Astrocyte (in vitro differentiated cells and primary cell): ENCODE results near the gene ATP10A. TPM values are rescaled to one million over a fixed set of nuclear protein-coding genes. Genes with fewer than 3 reads are reported as not detected.

Experiments
- DNase-seq: peaks from one replicate; pipeline ENCODE4 v3.0.0-alpha.2; 2010; ENCODE audit warnings: low read depth
- FAIRE-seq: peaks from 2 replicates; lab custom pipeline; 2011; peaks lifted over from hg19 to GRCh38; lab: Jason Lieb, UNC
- H2AFZ ChIP-seq: 2 replicates; pipeline ENCODE4 v1.6.0; 2012; ENCODE audit warnings: low read depth, low read length, inconsistent platforms
- H3K27ac ChIP-seq: 2 replicates; pipeline ENCODE4 v1.5.1; 2011; ENCODE audit warnings: low read depth, low read length, inconsistent platforms
- H3K27me3 ChIP-seq: 2 replicates; pipeline ENCODE4 v1.6.0; 2011; ENCODE audit warnings: low read length, inconsistent platforms; ENCODE audit not compliant: insufficient read depth
- H3K36me3 ChIP-seq: 2 replicates; pipeline ENCODE4 v1.5.1; 2011; ENCODE audit warnings: low read length, inconsistent platforms; ENCODE audit not compliant: insufficient read depth
- H3K4me1 ChIP-seq: 2 replicates; pipeline ENCODE4 v1.5.1; 2011; ENCODE audit warnings: low read length, inconsistent platforms; ENCODE audit not compliant: insufficient read depth
- H3K4me2 ChIP-seq: 2 replicates; pipeline ENCODE4 v1.6.0; 2012; ENCODE audit warnings: low read length, inconsistent platforms
- H3K4me3 ChIP-seq: 2 replicates; pipeline ENCODE4 v1.5.1; 2011; ENCODE audit warnings: low read depth, mild to moderate bottlenecking, low read length, inconsistent platforms; ENCODE audit not compliant: insufficient read depth
- H3K79me2 ChIP-seq: 2 replicates; pipeline ENCODE4 v1.6.0; 2012; ENCODE audit warnings: mild to moderate bottlenecking, low read length, inconsistent platforms; ENCODE audit not compliant: insufficient read depth
- H3K9ac ChIP-seq: 2 replicates; pipeline ENCODE4 v1.6.0; 2012; ENCODE audit warnings: mild to moderate bottlenecking, low read length, inconsistent platforms
- H3K9me3 ChIP-seq: 2 replicates; pipeline ENCODE4 v1.5.1; 2012; ENCODE audit warnings: low read depth, mild to moderate bottlenecking, low read length, inconsistent platforms; ENCODE audit not compliant: insufficient read depth
- H4K20me1 ChIP-seq: 2 replicates; pipeline ENCODE4 v1.6.0; 2012; ENCODE audit warnings: low read length, inconsistent platforms; ENCODE audit not compliant: insufficient read depth
- H3K27ac Mint-ChIP-seq: one replicate; pipeline ENCODE4 v1.8.0; 2021; ENCODE audit warnings: mild to moderate bottlenecking, mixed read lengths; ENCODE audit not compliant: unreplicated experiment
- H3K27me3 Mint-ChIP-seq: one replicate; pipeline ENCODE4 v1.8.0; 2021; ENCODE audit warnings: low read depth, mixed read lengths; ENCODE audit not compliant: unreplicated experiment
- H3K36me3 Mint-ChIP-seq: one replicate; pipeline ENCODE4 v1.8.0; 2021; ENCODE audit warnings: low read depth, mixed read lengths; ENCODE audit not compliant: unreplicated experiment
- H3K4me1 Mint-ChIP-seq: one replicate; pipeline ENCODE4 v1.8.0; 2021; ENCODE audit warnings: low read depth, mixed read lengths; ENCODE audit not compliant: unreplicated experiment
- H3K4me3 Mint-ChIP-seq: one replicate; pipeline ENCODE4 v1.8.0; 2021; ENCODE audit warnings: mild to moderate bottlenecking, moderate library complexity, mixed read lengths; ENCODE audit not compliant: unreplicated experiment
- H3K9me3 Mint-ChIP-seq: one replicate; pipeline ENCODE4 v1.8.0; 2021; ENCODE audit warnings: mild to moderate bottlenecking, mixed read lengths; ENCODE audit not compliant: unreplicated experiment
- EZH2 ChIP-seq: IDR thresholded peaks from 2 replicates; pipeline ENCODE4 v1.6.1; 2012; ENCODE audit warnings: mild to moderate bottlenecking, low read length, inconsistent platforms; ENCODE audit not compliant: insufficient read depth
- total RNA-seq: library from RNA; stranded (reverse); gene quantifications from 2 replicates; pipeline ENCODE4 v1.2.1, GENCODE V29; 2021
- TF ChIP-seq, protein P1 (sequence below): IDR thresholded peaks from 2 replicates; pipeline ENCODE4 v1.5.1; 2011; ENCODE audit warnings: low read depth, mild to moderate bottlenecking, inconsistent platforms, low read length, moderate library complexity; ENCODE audit not compliant: insufficient read depth

The ATP10A gene
- total RNA-seq, 1 donor from 2014 or later = 21.1 TPM

GRCh38 chr15:25795712-25796111 is 67.4 kb downstream of the ATP10A start:
- no peak for FAIRE-seq
- Mint-ChIP-seq H3K36me3 (peaks cover 9% of the 10 kb centered on the region), H3K4me3 (no peak overlapping the region), H3K27ac (no peak overlapping the region), H3K9me3 (peaks cover 7% of the 10 kb centered on the region), H3K27me3 (no peaks in the 10 kb centered on the region), H3K4me1 (peaks cover 4% of the 10 kb centered on the region)
- Histone ChIP-seq H3K4me3 (no peak overlapping the region), H3K9ac (no peak overlapping the region), H2AFZ (no peak overlapping the region), H3K27me3 (no peaks in the 10 kb centered on the region), H3K9me3 (no peaks in the 10 kb centered on the region), H4K20me1 (peaks cover 13% of the 10 kb centered on the region), H3K79me2 (peaks cover 35% of the 10 kb centered on the region), H3K4me1 (peaks cover 11% of the 10 kb centered on the region), H3K4me2 (no peak overlapping the region), H3K36me3 (no peaks in the 10 kb centered on the region), H3K27ac (no peak overlapping the region)
- DNase-seq = no peak
- TF ChIP-seq, protein P1, sequence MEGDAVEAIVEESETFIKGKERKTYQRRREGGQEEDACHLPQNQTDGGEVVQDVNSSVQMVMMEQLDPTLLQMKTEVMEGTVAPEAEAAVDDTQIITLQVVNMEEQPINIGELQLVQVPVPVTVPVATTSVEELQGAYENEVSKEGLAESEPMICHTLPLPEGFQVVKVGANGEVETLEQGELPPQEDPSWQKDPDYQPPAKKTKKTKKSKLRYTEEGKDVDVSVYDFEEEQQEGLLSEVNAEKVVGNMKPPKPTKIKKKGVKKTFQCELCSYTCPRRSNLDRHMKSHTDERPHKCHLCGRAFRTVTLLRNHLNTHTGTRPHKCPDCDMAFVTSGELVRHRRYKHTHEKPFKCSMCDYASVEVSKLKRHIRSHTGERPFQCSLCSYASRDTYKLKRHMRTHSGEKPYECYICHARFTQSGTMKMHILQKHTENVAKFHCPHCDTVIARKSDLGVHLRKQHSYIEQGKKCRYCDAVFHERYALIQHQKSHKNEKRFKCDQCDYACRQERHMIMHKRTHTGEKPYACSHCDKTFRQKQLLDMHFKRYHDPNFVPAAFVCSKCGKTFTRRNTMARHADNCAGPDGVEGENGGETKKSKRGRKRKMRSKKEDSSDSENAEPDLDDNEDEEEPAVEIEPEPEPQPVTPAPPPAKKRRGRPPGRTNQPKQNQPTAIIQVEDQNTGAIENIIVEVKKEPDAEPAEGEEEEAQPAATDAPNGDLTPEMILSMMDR = no peak
- no peak for TF ChIP-seq EZH2

DNA sequence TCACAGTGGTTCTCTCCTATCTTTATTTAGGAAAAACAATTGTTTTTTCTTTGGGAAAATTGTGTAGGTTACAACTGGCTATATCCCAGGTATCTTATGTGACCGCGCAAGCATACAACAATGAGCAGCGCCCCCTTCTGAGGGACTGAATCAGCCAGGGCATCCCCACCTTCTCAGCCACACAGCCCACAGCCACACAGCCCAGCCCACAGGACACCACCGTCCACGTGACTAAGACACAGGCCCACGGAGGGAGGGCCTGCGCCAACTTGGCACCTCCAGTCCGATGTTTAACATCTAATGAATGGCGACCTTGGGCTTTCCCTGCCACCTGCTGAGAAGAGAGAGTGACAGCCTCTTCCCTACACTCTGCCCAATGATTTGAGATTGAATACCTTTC is 68.1 kb downstream of the ATP10A start:
- no peak for FAIRE-seq
- H3K4me2 ChIP-seq = no peak overlapping the region
- H3K27me3 ChIP-seq = no peaks in the 10 kb centered on the region
- Mint-ChIP-seq H3K36me3 (peaks cover 8% of the 10 kb centered on the region), H3K4me3 (no peak overlapping the region), H3K4me1 (peaks cover 11% of the 10 kb centered on the region), H3K9me3 (peaks cover 7% of the 10 kb centered on the region), H3K27ac (no peak overlapping the region), H3K27me3 (no peaks in the 10 kb centered on the region)
- no peak overlapping the region for H3K4me3 ChIP-seq
- H3K9ac ChIP-seq = no peak overlapping the region
- no peaks in the 10 kb centered on the region for H3K36me3 ChIP-seq
- H3K79me2 ChIP-seq = peaks cover 34% of the 10 kb centered on the region
- peaks cover 13% of the 10 kb centered on the region for H4K20me1 ChIP-seq
- no peak overlapping the region for H3K27ac ChIP-seq
- no peak overlapping the region for H2AFZ ChIP-seq
- TF ChIP-seq EZH2 = no peak
- TF ChIP-seq, protein P1 = no peak
- DNase-seq = no peak
- peaks cover 16% of the 10 kb centered on the region for H3K4me1 ChIP-seq
- no peaks in the 10 kb centered on the region for H3K9me3 ChIP-seq

DNA sequence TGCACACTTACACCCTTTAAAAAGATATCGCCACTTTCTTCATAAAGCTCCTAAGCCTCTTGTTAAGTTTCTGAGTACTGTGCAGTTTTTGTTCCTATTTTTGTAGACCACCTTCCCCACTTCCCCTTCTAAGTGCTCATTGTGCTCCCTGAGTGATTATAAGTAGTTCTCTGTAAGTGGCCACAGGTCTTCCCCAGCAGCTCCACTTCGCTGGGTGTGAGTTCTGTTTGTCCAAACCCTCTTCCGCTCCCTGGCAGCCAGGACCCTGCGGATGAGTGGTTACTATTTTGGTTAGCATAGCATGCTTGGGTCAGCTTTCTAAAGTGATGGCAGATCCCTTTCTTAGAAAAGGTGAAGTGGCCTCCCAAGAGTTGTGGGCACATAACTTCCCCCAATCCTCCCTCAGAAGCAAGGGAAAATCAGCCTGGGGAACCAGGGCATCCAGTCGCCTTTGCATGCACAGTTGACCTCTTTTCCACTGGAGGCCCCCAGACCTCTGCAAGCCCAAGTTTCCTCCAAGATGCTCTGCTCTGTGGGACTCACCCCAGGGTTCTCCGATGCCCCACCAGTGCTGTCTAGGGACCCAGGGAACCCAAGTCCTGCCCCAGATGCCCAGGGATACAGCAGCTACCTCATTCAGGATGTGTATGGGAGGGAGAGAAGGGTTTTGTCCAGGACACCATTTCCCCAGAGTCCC is 69.6 kb downstream of the ATP10A start:
- Histone ChIP-seq H3K79me2 (peaks cover 36% of the 10 kb centered on the region), H2AFZ (no peak overlapping the region), H3K4me3 (no peak overlapping the region), H4K20me1 (peaks cover 13% of the 10 kb centered on the region), H3K9ac (no peak overlapping the region), H3K4me2 (no peak overlapping the region), H3K36me3 (no peaks in the 10 kb centered on the region), H3K4me1 (peaks cover 16% of the 10 kb centered on the region), H3K9me3 (no peaks in the 10 kb centered on the region), H3K27me3 (no peaks in the 10 kb centered on the region), H3K27ac (no peak overlapping the region)
- Mint-ChIP-seq H3K4me1 (peaks cover 25% of the 10 kb centered on the region), H3K36me3 (peaks cover 3% of the 10 kb centered on the region), H3K27ac (no peak overlapping the region), H3K27me3 (no peaks in the 10 kb centered on the region), H3K4me3 (no peak overlapping the region), H3K9me3 (peaks cover 3% of the 10 kb centered on the region)
- FAIRE-seq = no peak
- no peak for TF ChIP-seq EZH2
- TF ChIP-seq, protein P1 = no peak
- DNase-seq = no peak
